Measurements from ENCODE around the gene SUSD6.

Gene SUSD6

DNA sequence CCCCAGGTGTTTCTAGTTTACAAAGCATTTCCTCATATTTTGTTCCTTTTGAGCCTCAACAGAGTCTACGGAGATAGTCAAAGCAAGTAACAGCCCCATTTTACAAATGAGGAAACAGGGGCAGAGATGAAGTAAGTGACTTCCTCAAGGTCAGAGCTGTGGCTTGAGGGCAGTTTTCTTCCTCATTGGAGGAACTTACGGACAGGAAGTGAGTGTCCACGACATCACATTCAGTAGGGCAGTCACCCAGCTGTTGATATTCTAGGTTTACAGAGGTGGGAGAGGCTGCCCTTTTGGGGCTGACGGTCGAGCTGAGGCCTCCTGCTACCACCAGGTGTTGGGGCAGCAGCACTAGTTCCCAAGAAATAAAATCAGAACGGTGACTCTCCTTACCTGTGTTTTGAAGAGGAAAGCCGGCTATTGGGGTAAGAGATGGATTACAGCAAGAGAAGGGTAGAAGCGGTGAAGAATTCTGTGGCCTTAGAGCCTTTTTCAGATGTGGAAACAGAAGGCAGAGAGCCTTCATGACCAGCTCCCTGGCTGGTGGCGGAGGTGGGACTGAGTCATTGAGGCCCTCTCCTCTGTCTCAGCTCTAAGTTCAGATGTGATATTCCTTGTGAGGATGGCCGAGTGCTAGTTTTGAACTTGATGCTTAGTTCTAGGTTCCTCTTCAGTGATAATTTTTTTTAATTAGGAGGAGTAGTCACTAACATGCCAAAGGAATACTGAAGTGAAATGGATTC lies 41.7 kb downstream of the SUSD6 start:
- peak in 1 of 2 donors; percentile 62 for DNase-seq

GRCh38 chr14:69654116-69654515 lies 42.7 kb downstream of the SUSD6 start:
- DNase-seq, result no peak

DNA sequence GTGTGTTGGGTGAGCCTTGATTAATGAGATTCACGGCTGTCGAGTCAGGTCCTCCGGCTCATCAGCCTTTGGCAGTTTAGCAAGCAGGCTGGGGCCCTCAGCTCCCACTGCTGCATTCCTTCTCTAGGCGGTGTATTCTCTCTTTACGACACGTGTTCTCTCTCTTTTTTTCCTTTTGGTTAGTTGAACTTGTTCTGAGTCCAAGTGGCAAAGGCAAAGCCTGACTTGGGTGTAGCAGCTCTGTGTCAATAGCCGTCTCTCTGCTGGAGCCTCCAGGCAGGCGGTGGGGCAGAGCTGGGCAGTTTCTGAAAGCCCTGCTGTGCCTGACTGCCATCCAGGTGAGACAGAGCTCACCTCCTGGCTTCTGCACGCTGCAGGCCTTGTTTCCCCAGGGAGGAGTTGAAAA lies 46.6 kb downstream of the SUSD6 start:
- no peak for DNase-seq

GRCh38 chr14:69658664-69659261 lies 47.4 kb downstream of the SUSD6 start:
- DNase-seq, result no peak

GRCh38 chr14:69660344-69661193 lies 49.2 kb downstream of the SUSD6 start:
- no peak for DNase-seq

- no peak for DNase-seq
Measured at GRCh38 chr14:69661194-69661537, 49.8 kb downstream of the SUSD6 start.

GRCh38 chr14:69662636-69663299 lies 51.4 kb downstream of the SUSD6 start:
- DNase-seq, result no peak

DNA sequence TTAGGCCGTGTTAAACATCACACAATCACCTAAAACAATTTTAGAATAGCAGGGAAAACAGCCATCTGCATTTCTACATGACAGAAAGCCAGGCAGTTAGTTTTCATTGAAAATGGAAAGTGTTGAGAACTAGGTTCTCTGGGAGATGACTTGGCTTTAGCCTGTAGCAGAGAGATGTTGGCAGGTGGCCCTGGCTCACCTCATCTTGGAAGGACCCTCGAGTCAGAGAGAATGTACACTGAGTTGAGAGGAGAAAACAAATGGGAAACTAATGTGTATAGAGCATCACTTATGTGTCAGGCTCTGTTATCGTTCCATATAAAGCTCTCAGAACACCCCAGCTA lies 51.9 kb downstream of the SUSD6 start:
- no peak for DNase-seq

DNA sequence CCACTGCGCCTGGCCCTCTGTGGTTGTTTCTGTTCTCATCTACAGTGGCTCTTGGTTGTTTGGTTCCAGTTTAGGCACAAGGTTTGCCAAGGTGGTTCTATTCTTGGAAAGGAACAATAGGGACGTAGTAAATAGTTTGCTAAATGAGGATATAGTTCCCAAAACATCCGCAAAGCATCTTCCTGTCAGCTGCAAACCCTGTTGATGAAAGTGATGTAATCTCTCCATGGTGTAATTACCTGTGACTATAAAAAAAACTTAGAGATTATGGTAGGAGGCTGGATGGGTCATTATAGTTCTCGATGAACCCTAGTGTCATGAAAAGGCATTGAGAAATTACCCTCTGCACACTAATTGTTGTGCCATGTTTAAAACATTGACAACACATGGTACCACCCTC lies 52.9 kb downstream of the SUSD6 start:
- no peak for DNase-seq

GRCh38 chr14:69664865-69665526 lies 53.6 kb downstream of the SUSD6 start:
- no peak for DNase-seq

DNA sequence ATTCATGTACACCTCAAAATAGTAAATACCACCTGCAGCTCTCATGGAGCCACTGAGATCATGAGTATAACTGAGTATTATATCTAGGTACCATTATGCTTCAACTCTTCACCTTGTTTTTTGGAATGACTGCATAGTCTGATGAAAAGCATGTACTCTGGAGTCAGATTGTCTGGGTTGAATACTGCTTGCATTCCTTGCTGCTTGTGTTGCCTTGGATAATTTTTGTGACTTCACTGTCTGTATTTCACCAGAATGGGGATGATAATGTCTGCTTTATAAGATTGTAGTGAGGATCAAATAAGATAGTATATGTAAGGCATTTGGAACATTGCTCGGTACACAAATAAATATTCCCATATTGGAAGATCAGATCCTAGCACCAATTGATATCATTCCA lies 54.2 kb downstream of the SUSD6 start:
- DNase-seq, result no peak

GRCh38 chr14:69666112-69666511 lies 54.7 kb downstream of the SUSD6 start:
- DNase-seq, result no peak

GRCh38 chr14:69666690-69667211 lies 55.4 kb downstream of the SUSD6 start:
- DNase-seq, result no peak

GRCh38 chr14:69667938-69668335 lies 56.5 kb downstream of the SUSD6 start:
- no peak for DNase-seq

DNA sequence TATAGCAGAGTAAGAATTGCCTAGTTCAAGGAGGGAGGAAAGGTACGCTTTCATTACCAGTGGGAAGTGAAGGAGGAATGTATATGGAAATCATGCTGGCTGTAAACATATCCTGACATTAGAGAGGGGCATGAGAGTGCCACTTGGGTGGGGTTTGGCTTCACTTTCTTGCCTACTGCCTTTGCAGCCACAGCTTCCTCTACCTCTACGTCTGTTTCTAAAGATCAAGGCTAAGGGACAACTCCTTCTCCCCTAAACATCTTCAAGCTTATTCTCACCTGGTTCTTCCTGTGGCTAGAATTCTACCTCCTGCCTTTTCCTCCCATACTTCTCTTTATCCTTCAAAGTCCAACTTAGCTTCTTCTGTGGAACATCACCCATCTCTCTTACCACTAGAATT lies 58.0 kb downstream of the SUSD6 start:
- no peak for DNase-seq

- no peak for DNase-seq
Measured at GRCh38 chr14:69670093-69670492, 58.7 kb downstream of the SUSD6 start.

DNA sequence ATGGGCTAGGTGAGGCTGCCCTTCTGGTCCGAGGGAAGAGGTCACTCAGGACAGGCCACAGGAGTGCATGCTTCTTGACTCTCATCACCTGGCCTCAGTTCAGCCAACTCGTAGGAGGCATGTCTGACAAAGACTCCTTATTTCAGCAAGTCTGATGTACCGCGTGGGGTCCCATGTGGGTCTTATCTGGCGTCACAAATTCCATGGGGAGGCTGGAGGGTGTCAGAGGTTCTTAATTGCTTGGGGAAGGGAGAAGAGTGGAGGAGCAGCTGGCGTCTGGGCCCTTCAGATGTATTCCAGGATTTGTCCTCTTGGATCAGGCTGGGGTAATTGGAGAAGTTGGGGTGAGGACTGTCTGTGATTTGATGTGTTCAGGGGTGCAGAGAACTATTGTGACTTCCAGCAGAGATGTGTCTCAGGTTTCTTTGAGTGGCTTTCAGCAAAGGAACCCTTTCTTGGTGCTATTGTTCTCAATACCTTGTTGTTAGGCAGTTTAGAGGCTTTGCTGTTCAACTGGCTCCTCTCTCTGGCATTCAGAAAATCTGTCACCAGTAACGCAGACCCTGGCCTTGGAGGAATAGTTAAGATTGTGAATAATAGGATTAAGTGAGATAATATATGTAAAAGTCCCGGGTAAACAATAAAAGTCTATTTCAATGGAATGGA lies 60.1 kb downstream of the SUSD6 start:
- DNase-seq, result no peak

DNA sequence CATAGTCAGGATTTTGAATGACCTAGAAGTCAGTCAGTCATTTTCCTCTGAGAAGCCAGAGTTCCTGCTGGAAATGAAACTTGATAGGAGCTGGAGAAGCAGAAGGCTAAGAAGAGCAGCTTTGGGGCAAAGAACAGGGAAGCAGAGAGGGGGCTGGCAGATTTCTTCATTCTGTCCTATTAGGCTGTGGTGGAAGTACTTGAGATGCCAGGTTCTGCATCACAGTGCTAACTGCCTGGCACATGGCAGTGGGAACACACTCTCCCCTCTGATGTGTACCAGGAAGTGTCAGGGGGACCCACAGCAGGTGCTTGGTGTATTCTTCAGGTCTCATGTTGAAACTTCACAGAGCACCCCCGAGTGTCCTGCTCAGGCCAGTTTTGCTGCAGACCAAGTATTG lies 61.0 kb downstream of the SUSD6 start:
- DNase-seq, result no peak

- no peak for DNase-seq
Measured at GRCh38 chr14:69673104-69673503, 61.7 kb downstream of the SUSD6 start.

GRCh38 chr14:69673578-69674305 lies 62.3 kb downstream of the SUSD6 start:
- no peak for DNase-seq

DNA sequence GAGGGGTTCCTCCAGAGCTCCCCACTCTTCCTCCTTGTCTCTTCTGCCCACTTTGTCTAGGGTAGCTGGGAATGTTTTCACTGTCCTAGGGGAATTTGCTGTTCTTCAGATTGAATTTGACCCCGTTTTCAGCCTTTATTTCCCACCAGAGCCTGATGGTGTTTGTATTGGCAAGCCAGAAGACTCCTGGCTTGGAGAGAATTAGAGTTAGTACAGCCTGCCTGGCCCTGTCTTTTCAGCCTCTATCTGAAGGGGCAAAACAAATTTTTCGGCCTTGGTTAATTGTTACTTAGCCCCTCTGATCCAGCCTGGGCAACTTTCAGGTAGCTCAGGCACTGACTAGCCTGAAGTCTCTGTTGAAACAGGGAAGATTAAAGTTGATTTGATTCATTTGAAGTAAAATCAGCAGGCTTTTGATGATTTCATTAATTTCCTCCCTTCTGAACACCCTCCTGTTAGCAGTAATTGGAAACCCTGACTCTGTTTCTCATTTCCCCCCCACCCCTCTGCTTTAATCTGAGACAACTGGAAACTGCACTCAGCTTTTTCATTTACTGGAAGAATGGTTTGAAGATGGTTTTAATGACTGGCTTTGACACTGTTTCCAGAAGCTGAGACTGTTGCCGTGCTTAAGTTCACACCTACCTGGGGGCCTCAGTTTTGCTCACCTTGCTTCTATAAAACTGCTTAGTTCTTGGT lies 63.3 kb downstream of the SUSD6 start:
- no peak for DNase-seq
